ENCODE results near the gene THEMIS.

Gene THEMIS

DNA sequence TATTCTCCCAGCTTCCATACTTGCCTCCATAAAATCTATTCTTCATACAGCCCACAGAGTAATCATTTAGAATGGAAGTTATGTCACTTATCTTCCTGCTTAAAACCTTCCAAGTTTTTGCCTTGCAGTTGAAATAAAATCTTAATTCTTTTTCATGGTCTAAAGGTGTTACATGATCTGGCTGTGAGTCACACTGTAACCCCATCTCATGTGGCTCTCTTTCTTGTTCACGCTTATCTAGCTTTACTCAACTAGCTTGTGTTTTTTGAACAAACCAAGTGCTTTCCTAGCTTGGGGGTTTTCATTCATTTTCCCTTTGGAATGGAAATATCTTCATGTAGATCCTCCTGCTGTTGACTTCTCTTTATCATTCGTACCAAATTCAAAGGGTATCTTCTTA is 23.6 kb upstream of the THEMIS start:
- peak; percentile 88 for ATAC-seq
- peak overlapping the region; percentile 7 for H3K4me3 Mint-ChIP-seq

DNA sequence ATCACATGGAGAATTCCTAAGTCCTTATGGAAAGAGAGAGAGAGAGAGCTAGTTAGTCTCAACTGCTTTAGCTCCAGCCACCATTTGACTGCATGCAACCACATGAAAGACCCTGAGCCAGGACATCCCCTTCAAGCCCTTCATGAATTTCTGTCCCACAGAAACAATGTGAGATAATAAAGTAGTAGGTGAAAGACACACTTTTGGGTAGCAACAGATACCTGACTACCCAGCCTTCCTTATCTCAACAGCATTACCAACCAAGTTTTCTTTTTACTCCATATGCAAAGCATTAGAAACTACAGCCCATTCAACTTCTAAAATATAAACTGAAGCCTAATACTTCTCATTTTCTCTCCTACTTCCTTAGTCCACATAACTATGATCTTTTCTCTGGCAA is 23.2 kb upstream of the THEMIS start:
- ATAC-seq (peak; percentile 41), DNase-seq (no peak)
- peaks cover 19% of the 10 kb centered on the region for H3K36me3 Mint-ChIP-seq (ENCODE audit: low read depth)
- no peaks in the 10 kb centered on the region for H3K27me3 Mint-ChIP-seq
- H3K27ac Mint-ChIP-seq = peak overlapping the region; percentile 82
- H3K9me3 Mint-ChIP-seq = peaks cover 22% of the 10 kb centered on the region
- H3K4me1 Mint-ChIP-seq = peaks cover 65% of the 10 kb centered on the region
- H3K4me3 Mint-ChIP-seq = peak overlapping the region; percentile 7

More for the DNA sequence above, 23.6 kb upstream of the THEMIS start:
- peaks cover 19% of the 10 kb centered on the region for H3K36me3 Mint-ChIP-seq (ENCODE audit: low read depth)
- peaks cover 23% of the 10 kb centered on the region for H3K9me3 Mint-ChIP-seq
- peaks cover 61% of the 10 kb centered on the region for H3K4me1 Mint-ChIP-seq
- H3K27me3 Mint-ChIP-seq = no peaks in the 10 kb centered on the region
- H3K27ac Mint-ChIP-seq = peak overlapping the region; percentile 82
- DNase-seq = no peak

DNA sequence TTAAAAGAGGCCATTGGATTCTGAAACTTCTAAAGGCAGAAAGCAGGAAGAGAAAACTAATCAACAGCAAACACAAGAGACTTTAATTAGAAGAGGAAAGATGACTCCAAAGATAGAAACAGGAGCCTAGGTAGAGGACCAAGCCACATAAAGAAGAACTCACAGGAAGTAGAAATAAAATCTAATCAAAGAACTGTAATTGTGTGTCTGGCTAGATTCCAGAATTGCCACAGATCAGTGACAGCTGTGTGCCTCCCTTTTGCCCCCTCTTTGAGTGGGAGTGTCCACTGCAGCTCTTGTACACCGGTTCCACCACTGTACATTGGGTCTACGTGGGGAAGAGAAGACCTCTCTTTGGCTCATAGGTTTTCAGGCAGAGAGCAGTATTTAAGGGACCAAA is 22.3 kb upstream of the THEMIS start:
- ATAC-seq (no peak), DNase-seq (no peak)
- H3K4me3 Mint-ChIP-seq = peak overlapping the region; percentile 44
- peaks cover 17% of the 10 kb centered on the region for H3K36me3 Mint-ChIP-seq (ENCODE audit: low read depth)
- H3K27me3 Mint-ChIP-seq = no peaks in the 10 kb centered on the region
- H3K4me1 Mint-ChIP-seq = peaks cover 74% of the 10 kb centered on the region
- H3K9me3 Mint-ChIP-seq = peaks cover 17% of the 10 kb centered on the region
- peak overlapping the region; percentile 73 for H3K27ac Mint-ChIP-seq

DNA sequence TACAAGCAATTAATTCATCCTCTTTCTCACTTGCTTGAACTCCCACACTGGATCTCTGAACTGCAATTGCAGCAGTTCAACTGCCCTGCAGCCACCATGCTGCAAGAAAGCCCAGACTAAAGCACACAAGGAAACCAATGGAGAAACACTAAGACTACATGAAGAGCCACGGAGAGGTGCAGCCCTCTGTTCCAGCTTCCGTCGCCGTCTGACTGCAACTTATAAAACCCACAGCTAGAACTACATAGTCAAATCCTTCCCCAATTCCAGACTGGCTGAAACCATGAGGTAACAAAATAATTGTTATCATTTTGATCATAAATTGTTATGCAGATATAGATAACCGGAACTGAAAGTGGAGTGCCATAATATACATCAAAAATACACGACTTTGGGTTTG is 21.1 kb upstream of the THEMIS start:
- Mint-ChIP-seq H3K4me1 (peaks cover 85% of the 10 kb centered on the region), H3K27me3 (no peaks in the 10 kb centered on the region), H3K27ac (peak overlapping the region; percentile 73), H3K36me3 (ENCODE audit: low read depth) (peaks cover 9% of the 10 kb centered on the region), H3K4me3 (peak overlapping the region; percentile 44), H3K9me3 (peaks cover 9% of the 10 kb centered on the region)
- DNase-seq = no peak
- ATAC-seq = peak; percentile 16

DNA sequence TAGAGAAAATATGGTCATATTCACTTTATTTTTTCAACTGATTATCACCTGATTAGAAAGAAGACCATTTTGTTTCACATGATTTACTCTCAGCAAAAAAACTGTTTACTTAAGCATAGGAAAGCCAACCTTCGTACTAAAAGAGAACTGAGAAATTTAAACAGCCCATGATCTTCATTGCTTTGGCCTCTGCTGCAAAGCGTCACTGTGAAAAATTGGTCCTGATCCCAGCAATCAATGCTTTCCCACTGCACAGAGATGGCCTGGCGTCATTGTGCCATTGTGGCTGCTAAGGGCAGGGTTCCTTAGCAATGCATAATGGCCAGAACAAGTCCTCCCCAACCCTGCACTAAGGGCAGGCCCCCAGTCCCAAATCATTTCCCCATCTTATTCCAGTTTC is 19.9 kb upstream of the THEMIS start:
- Mint-ChIP-seq H3K4me1 (peaks cover 94% of the 10 kb centered on the region), H3K9me3 (peaks cover 7% of the 10 kb centered on the region), H3K36me3 (ENCODE audit: low read depth) (peaks cover 5% of the 10 kb centered on the region), H3K27me3 (no peaks in the 10 kb centered on the region), H3K27ac (no peak overlapping the region), H3K4me3 (peak overlapping the region; percentile 3)
- DNase-seq = no peak
- no peak for ATAC-seq

DNA sequence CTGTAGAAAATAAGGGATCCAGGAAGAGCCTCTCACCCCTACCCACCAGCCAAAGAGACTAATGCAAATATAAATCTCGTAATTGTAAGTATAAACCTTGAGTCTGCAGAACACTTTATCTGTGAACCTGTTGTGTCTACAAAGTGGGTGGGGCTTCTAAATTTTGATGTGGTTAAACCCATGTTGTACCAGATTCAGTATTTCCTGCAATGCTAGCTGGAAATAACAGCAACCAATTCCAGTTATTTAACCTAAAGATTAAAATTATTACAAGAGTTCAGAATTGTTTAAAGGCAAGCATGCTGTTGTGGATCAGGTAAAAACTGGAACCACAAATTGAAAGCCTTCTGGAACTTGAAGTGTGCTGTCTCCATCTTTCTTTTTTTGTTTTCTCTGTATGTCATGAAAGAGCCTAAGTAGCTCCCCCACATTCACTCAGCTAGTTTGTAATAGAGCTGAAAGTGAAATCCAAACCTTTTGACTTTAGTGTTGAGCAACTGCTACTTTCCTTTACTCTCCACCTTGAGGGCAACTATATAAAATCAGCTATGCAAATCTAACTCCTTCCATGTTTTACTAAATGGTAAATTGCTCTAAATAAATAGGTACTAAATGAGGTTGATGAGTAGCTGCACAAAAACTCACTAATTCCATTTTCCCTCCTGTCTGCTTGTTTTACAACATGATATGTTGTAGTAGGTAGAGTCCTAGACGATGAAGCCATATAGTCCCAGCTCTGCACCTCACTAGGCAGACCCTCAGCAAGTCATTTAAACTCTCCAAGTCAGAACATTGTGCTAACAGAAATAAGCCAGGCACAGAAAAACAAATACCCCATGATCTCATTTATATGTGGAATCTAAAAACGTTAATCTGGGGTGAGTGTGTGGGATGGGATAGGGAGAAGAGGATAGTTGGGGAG is 17.9 kb upstream of the THEMIS start:
- DNase-seq (no peak), ATAC-seq (peak; percentile 75)
- peak overlapping the region; percentile 84 for H3K27ac Mint-ChIP-seq
- peaks cover 95% of the 10 kb centered on the region for H3K4me1 Mint-ChIP-seq
- H3K9me3 Mint-ChIP-seq = no peaks in the 10 kb centered on the region
- H3K4me3 Mint-ChIP-seq = peak overlapping the region; percentile 64
- no peaks in the 10 kb centered on the region for H3K27me3 Mint-ChIP-seq
- H3K36me3 Mint-ChIP-seq (ENCODE audit: low read depth) = no peaks in the 10 kb centered on the region

DNA sequence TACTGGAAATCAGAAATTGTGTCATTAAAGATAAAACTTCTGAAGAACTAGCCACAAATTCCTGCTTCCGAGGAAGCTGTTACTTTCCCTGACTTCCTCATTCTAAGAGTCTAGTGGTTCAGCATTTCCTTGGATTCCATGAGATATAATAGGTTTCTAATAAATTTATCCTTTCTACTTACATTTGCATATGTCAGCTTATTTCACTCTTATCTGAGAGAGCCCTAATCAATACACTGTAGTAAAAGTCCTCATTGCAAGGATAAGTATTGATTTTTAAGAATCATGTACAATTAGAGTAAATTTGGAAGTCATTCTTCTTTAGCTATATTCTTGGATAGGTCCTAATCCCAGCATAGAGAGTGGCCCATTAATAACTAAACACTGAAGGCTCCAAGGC is 16.9 kb upstream of the THEMIS start:
- Mint-ChIP-seq H3K27ac (peak overlapping the region; percentile 69), H3K36me3 (ENCODE audit: low read depth) (peaks cover 6% of the 10 kb centered on the region), H3K9me3 (no peaks in the 10 kb centered on the region), H3K4me3 (peak overlapping the region; percentile 64), H3K27me3 (no peaks in the 10 kb centered on the region), H3K4me1 (peaks cover 94% of the 10 kb centered on the region)
- no peak for DNase-seq
- no peak for ATAC-seq

DNA sequence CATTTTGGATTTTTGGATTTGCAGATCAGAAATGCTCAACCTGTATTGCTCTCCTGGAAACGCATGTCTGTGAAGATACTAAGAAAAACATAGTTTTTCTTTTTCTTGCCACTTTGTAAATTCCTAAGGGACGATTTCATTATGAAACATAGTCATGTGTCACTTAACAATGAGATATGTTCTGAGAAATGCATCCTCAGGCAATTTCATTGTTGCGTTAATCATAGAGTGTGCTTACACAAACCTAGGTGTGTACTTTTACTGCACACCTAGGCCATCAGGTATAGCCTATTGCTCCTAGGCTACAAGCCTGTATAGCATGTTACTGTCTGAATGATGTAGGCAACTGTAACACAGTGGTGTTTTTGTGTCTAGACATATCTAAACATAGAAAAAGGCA is 13.4 kb upstream of the THEMIS start:
- ATAC-seq (no peak), DNase-seq (no peak)
- Mint-ChIP-seq H3K9me3 (peaks cover 16% of the 10 kb centered on the region), H3K27me3 (no peaks in the 10 kb centered on the region), H3K36me3 (ENCODE audit: low read depth) (peaks cover 29% of the 10 kb centered on the region), H3K4me3 (peak overlapping the region; percentile 14), H3K27ac (peak overlapping the region; percentile 57), H3K4me1 (peaks cover 80% of the 10 kb centered on the region)

DNA sequence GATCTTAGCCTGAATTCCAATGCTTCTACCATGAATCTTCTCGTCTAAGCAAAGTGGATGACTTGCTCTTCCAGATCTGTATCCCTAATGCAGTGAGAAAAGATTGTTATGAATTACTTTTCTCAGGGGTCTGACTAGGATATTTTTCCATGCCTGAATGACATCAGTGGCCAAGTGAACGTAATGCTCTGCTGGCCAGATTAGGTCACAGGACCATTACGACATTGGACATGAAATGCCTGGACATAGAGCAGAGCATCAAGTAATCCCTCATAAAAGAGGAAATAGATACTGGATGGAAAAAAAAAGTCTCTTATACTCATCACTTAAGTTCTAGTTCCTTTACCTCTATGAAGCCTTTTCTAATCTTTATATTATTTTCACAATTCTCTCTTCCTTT is 12.1 kb upstream of the THEMIS start:
- H3K4me1 Mint-ChIP-seq = peaks cover 75% of the 10 kb centered on the region
- H3K27ac Mint-ChIP-seq = peak overlapping the region; percentile 52
- no peak for ATAC-seq
- no peaks in the 10 kb centered on the region for H3K27me3 Mint-ChIP-seq
- peaks cover 18% of the 10 kb centered on the region for H3K9me3 Mint-ChIP-seq
- no peak overlapping the region for H3K4me3 Mint-ChIP-seq
- H3K36me3 Mint-ChIP-seq (ENCODE audit: low read depth) = peaks cover 33% of the 10 kb centered on the region
- DNase-seq = no peak

DNA sequence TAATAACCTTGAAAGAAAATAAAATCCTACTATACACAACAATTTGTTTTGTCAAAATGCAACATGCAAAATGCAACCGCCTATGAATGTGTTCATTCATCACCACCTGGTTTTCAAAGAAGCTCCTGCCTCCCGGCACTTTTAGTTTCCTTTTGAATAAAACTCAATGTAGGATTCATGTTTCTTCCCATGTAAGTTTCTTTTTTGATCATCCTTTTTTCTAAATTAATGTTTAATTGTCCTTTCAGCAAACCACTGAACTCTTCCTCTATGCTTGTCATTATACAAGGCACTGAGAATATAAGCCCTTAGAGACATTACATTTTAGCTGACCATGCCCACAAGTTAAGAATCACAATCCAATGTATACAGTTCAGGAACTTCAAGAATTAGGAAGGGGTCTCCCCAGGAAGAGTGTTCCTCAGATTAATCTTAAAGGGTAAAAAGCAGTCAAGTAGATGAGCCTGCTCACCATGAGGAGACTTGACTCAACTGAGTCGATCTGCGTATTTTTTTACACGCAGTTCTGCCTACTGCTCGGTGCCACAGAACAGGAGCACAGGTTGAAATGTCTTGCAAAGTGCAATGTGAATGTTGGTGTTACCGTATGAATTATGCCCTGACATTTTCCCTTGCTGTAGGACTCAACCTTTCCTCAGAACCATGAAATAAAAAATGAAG is 7.2 kb upstream of the THEMIS start:
- Mint-ChIP-seq H3K27me3 (no peaks in the 10 kb centered on the region), H3K27ac (peak overlapping the region; percentile 96), H3K4me1 (peaks cover 72% of the 10 kb centered on the region), H3K9me3 (peaks cover 18% of the 10 kb centered on the region), H3K4me3 (peak overlapping the region; percentile 78), H3K36me3 (ENCODE audit: low read depth) (peaks cover 29% of the 10 kb centered on the region)
- no peak for DNase-seq
- peak; percentile 88 for ATAC-seq

DNA sequence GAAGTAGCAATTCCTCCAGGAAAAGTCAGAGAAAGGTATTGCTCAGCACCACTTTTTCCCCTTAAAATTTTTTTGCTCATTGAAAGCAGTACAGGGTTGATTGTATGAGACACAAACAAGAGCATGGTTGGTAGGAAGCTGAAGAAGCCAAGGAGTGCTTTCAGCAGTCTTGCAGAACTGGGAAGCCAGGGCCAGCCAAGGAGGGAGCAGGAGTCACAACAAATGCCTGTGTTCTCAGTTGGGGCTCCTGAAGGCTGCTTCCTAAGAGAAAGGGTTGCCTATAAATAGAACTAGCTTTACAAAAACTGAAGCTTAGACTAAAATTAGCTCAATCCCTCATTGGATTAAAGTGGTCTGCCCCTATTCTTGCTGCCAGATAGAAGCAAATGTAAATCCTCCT is 3.3 kb upstream of the THEMIS start:
- H3K36me3 Mint-ChIP-seq (ENCODE audit: low read depth) = peaks cover 3% of the 10 kb centered on the region
- peak overlapping the region; percentile 61 for H3K4me3 Mint-ChIP-seq
- no peaks in the 10 kb centered on the region for H3K27me3 Mint-ChIP-seq
- H3K27ac Mint-ChIP-seq = peak overlapping the region; percentile 60
- ATAC-seq = no peak
- DNase-seq = no peak
- H3K4me1 Mint-ChIP-seq = peaks cover 60% of the 10 kb centered on the region
- peaks cover 1% of the 10 kb centered on the region for H3K9me3 Mint-ChIP-seq

DNA sequence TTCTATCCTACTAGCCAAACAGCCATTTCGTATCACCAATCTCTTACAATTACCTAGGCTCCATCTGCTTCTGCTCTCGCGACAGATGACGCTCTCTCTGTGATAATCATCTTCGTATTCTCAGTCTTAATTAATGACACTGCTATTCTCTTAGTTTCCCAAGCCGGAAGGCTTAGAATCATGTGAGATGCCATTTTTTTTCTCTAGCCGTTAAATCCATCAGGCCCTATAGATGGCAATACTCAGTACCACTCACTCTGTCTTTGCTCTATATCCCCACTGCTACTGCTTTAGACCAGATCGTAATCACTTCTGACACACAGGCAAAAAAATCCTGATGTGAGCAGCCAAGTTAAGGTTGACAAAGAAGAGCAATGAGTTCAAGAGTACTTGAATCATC is 2.1 kb upstream of the THEMIS start:
- H3K4me1 Mint-ChIP-seq = peaks cover 61% of the 10 kb centered on the region
- H3K9me3 Mint-ChIP-seq = no peaks in the 10 kb centered on the region
- H3K36me3 Mint-ChIP-seq (ENCODE audit: low read depth) = peaks cover 4% of the 10 kb centered on the region
- no peaks in the 10 kb centered on the region for H3K27me3 Mint-ChIP-seq
- peak; percentile 71 for ATAC-seq
- H3K4me3 Mint-ChIP-seq = peak overlapping the region; percentile 65
- no peak for DNase-seq
- H3K27ac Mint-ChIP-seq = peak overlapping the region; percentile 85

DNA sequence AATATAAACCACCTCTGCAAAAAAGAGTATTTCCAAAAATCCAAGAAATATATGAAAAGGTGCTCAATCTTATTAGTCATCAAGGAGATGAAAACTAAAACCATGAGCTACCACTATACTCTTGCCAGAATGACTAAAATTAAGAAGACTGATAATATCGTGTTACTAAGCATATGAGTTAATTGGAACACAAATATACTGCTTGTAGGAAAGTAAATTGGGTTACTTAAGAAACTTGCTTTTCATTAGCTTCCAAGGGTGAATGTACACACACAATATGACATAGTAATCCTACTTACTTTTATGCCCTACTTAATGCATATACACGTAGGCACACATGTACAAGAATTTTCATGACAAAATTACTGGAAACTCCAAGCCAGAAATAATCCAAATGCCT is 3.4 kb downstream of the THEMIS start:
- H3K36me3 Mint-ChIP-seq (ENCODE audit: low read depth) = peaks cover 5% of the 10 kb centered on the region
- peaks cover 37% of the 10 kb centered on the region for H3K4me1 Mint-ChIP-seq

DNA sequence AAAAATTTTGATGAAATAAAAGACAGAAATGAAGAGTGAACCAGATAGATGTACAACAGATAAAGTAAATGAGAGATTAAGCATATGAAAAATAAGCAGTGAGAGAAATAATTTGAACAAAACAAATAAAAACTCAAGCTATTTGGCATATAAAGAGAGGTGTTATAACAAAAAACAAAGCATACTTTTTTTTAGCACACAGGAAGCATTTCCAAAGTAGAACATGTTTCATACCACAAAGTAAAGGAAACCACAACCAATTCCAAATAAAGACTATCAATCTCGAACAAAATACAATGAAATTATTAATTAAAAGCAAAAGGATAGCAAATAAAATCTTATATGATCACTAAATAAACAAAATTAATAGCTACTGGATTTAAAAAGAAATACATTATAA is 6.8 kb downstream of the THEMIS start:
- peaks cover 58% of the 10 kb centered on the region for H3K4me1 Mint-ChIP-seq
- H3K27ac Mint-ChIP-seq = peak overlapping the region; percentile 91
- no peaks in the 10 kb centered on the region for H3K27me3 Mint-ChIP-seq
- DNase-seq = no peak
- ATAC-seq = no peak
- H3K9me3 Mint-ChIP-seq = no peaks in the 10 kb centered on the region
- H3K36me3 Mint-ChIP-seq (ENCODE audit: low read depth) = peaks cover 15% of the 10 kb centered on the region
- H3K4me3 Mint-ChIP-seq = peak overlapping the region; percentile 71

More for the DNA sequence above, 3.4 kb downstream of the THEMIS start:
- Mint-ChIP-seq H3K27me3 (no peaks in the 10 kb centered on the region), H3K9me3 (no peaks in the 10 kb centered on the region), H3K4me3 (peak overlapping the region; percentile 86), H3K27ac (peak overlapping the region; percentile 91)
- DNase-seq = no peak
- peak; percentile 76 for ATAC-seq

DNA sequence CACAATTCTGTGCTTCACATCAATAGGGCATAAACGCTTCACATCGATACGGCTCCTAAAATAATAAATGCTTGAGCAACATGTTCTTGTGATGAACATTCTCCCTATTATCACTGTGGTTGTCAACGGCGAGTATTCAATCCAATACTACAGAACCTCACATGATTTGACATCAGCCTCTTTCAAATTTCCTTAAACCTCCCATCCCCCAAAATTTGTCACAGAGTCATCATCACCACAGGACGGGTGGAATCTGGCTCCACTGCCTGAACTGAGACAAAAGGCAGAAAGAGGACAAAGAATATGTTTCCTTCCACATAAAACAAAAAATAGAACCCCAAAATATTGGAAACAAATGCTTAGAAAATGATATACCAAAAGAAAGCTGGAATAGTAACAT is 7.3 kb downstream of the THEMIS start:
- Mint-ChIP-seq H3K27ac (peak overlapping the region; percentile 91), H3K27me3 (no peaks in the 10 kb centered on the region), H3K36me3 (ENCODE audit: low read depth) (peaks cover 13% of the 10 kb centered on the region), H3K4me1 (peaks cover 59% of the 10 kb centered on the region), H3K9me3 (no peaks in the 10 kb centered on the region), H3K4me3 (peak overlapping the region; percentile 71)
- ATAC-seq (peak; percentile 89), DNase-seq (no peak)
